Activated CD8-positive, alpha-beta memory T cell treated with anti-CD3 and anti-CD28 coated beads for 1 hour (primary cell): ENCODE results near the gene RNF181.
A peak's percentile ranks its signal among the peaks of the same experiment; 100 is the strongest.
"Not testable (repeated sequence)": the region's sequence is repeated elsewhere in the genome, so short reads cannot be mapped to it uniquely, and the experiment has no call there.

Experiments used
- DNase-seq, 2 donors: peaks; one replicate each; pipeline ENCODE4 v3.0.0-alpha.2; 2020; ENCODE audit warnings: low read depth in 1 of 2; ENCODE audit errors: extremely low read depth in 1 of 2

RNF181 gene

GRCh38 chr2:85595301-85596025, at the start of gene RNF181:
Gene RNF181 (plus strand): TSS chr2:85595745. CDS start chr2:85595764, 19 bp downstream.
- peak; percentile 75 to 76 for DNase-seq

- no peak for DNase-seq
Measured at GRCh38 chr2:85545780-85546240, 49.7 kb upstream of the RNF181 start.

- no peak for DNase-seq
Measured at GRCh38 chr2:85547089-85547858, 48.3 kb upstream of the RNF181 start.

GRCh38 chr2:85547859-85548607, 47.5 kb upstream of the RNF181 start:
- DNase-seq: no peak

GRCh38 chr2:85548608-85548900, 47.0 kb upstream of the RNF181 start:
- DNase-seq: no peak

- no peak for DNase-seq
Measured at GRCh38 chr2:85549095-85549494, 46.5 kb upstream of the RNF181 start.

- no peak for DNase-seq
Measured at GRCh38 chr2:85549826-85550225, 45.7 kb upstream of the RNF181 start.

- no peak for DNase-seq
Measured at GRCh38 chr2:85550486-85550885, 45.1 kb upstream of the RNF181 start.

- peak; percentile 79 to 81 for DNase-seq
Measured at GRCh38 chr2:85551698-85552678, 43.6 kb upstream of the RNF181 start.

- DNase-seq: no peak
Measured at GRCh38 chr2:85553184-85553583, 42.4 kb upstream of the RNF181 start.

- DNase-seq: no peak
Measured at GRCh38 chr2:85554980-85555612, 40.4 kb upstream of the RNF181 start.

GRCh38 chr2:85557130-85557529, 38.4 kb upstream of the RNF181 start:
- no peak for DNase-seq

- DNase-seq: no peak
Measured at GRCh38 chr2:85558160-85558559, 37.4 kb upstream of the RNF181 start.

- DNase-seq: not testable (repeated sequence)
Measured at GRCh38 chr2:85560403-85560726, 35.2 kb upstream of the RNF181 start.

GRCh38 chr2:85560812-85561279, 34.7 kb upstream of the RNF181 start:
- DNase-seq: no peak

- DNase-seq: peak; percentile 83 to 90
Measured at GRCh38 chr2:85561280-85562212, 34.0 kb upstream of the RNF181 start, which contains the start of gene GGCX. Gene GGCX (minus strand): TSS chr2:85561493. CDS start chr2:85561428, 65 bp downstream.

- no peak for DNase-seq
Measured at GRCh38 chr2:85564144-85564563, 31.4 kb upstream of the RNF181 start.

- DNase-seq: no peak
Measured at GRCh38 chr2:85566265-85566664, 29.3 kb upstream of the RNF181 start.

- DNase-seq: no peak
Measured at GRCh38 chr2:85575739-85576138, 19.8 kb upstream of the RNF181 start.
